SK-N-MC (cell line): ENCODE results near the gene MROH8.

ENCODE experiments used
- DNase-seq: peaks from one replicate; pipeline ENCODE4 v3.0.0-alpha.2; 2011; ENCODE audit warnings: low read depth, low spot score
- H3K27ac ChIP-seq: fragments of 200-600 bp; sonication (generic); 2 replicates; pipeline ENCODE4 v1.5.1; 2016; ENCODE audit warnings: mixed run types
- H3K36me3 ChIP-seq: fragments of 200-600 bp; sonication (generic); 2 replicates; pipeline ENCODE4 v1.6.1; 2017; ENCODE audit warnings: antibody characterized with exemption, low read length, mixed read lengths; ENCODE audit not compliant: insufficient read depth
- H3K4me3 ChIP-seq: fragments of 200-600 bp; sonication (generic); 2 replicates; pipeline ENCODE4 v1.5.1; 2016
- H3K9ac ChIP-seq: fragments of 200-600 bp; sonication (generic); 2 replicates; pipeline ENCODE4 v1.8.0; 2017; ENCODE audit warnings: mixed run types, mixed read lengths; ENCODE audit not compliant: insufficient read length
- H3K9me3 ChIP-seq: fragments of 200-600 bp; sonication (generic); 2 replicates; pipeline ENCODE4 v1.6.1; 2017; ENCODE audit warnings: low read depth, mild to moderate bottlenecking, antibody characterized with exemption, low read length, moderate library complexity, mixed read lengths
- EZH2 ChIP-seq: fragments of 200-600 bp; sonication (generic); IDR thresholded peaks from one replicate; pipeline ENCODE4 v1.6.1; 2017; ENCODE audit warnings: antibody characterized with exemption
- FOXP2 ChIP-seq: optimal IDR thresholded peaks from 2 replicates; pipeline ENCODE3; 2011; ENCODE audit warnings: mild to moderate bottlenecking, moderate library complexity; ENCODE audit not compliant: insufficient read depth; ENCODE audit errors: extremely low read length, control extremely low read depth
- POLR2AphosphoS5 ChIP-seq: IDR thresholded peaks from 2 replicates; pipeline ENCODE4 v1.6.1; 2012; ENCODE audit warnings: mild to moderate bottlenecking, low read depth, low read length, borderline replicate concordance

MROH8 gene

DNA sequence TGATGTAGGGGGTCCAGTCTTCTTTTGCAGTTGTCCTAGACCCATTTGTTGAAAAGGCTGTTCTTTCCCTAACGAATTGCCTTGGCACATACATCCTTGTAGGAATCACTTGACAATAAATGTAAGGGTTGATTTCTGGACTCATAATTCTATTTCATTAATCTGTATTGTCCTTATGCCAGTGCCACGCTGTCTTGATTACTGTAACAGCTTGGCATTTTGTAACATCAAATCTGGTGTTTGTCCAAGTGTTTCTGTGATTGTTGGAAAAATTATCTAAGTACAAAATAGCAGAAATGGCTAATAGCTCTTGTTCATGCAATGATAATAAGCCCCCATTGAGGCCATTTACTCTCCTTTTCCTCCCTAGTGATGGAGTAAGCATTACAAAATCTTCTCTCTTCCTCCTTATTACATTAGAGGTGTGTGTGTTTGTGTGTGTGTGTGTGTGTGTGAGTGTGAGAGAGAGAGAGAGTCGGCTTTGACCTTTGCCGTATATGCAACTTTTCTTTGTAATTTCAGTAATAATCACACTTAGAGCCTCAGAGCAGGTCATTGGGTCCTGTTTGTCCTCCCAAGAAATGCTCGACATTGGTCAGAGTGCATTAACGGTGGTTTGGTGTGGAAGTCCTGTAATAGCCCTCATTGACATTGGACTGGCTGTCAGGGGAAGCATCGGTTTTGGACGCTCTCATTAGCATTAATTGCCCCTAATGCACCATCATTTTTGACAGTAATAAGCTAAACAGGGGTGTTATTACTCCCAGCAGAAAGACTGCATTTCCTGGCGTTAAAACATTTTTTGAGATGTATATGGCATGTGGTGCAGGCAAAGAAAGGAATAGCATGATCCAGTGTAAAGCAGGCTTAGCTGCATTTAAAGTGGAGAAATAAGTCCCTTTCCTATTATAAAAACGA is 40.7 kb upstream of the MROH8 start:
- TF ChIP-seq POLR2AphosphoS5 (no peak), EZH2 (no peak), FOXP2 (no peak)
- peaks cover 59% of the 10 kb centered on the region for H3K36me3 ChIP-seq
- no peaks in the 10 kb centered on the region for H3K9me3 ChIP-seq
- DNase-seq: no peak
- H3K27ac ChIP-seq: no peak overlapping the region
- no peak overlapping the region for H3K9ac ChIP-seq
- no peak overlapping the region for H3K4me3 ChIP-seq

DNA sequence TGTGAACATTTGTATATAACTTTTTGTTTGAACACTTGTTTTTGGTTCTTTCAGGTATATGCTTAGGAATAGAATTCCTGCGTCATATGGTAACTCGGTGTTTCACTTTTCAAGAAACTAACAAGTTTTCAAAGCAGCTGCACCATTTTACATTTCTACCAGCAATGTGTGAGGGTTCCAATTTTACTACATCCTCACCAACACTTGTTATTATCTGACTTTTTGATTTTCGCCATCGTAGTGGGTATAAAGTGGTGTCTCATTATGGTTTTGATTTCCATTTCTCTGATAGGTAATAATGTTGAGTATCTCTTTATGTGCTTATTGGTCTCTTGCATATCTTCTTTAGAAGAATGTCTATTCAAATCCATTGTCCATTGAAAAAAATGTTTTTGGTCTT is 39.6 kb upstream of the MROH8 start:
- H3K9ac ChIP-seq: no peak overlapping the region
- H3K27ac ChIP-seq: no peak overlapping the region
- H3K36me3 ChIP-seq: peaks cover 57% of the 10 kb centered on the region
- H3K4me3 ChIP-seq: no peak overlapping the region
- DNase-seq: no peak
- H3K9me3 ChIP-seq: no peaks in the 10 kb centered on the region
- no peak for TF ChIP-seq POLR2AphosphoS5
- no peak for TF ChIP-seq EZH2
- no peak for TF ChIP-seq FOXP2

DNA sequence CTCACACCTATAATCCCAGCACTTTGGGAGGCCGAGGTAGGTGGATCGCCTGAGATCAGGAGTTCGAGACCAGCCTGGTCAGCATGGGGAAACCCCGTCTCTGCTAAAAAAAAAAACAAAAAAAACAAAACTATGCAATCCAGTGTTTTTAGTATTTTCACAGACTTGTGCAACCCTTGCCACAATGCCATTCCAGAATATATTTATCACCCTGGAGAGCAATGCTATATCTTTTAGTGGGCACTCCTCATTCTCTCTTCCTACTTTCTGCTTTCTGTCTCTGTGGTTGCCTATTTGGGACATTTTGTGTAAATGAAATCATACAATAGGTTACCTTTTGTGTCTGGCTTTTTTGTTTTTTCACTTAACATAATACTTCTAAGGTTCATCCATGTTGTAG is 39.1 kb upstream of the MROH8 start:
- Histone ChIP-seq H3K4me3 (no peak overlapping the region), H3K9me3 (no peaks in the 10 kb centered on the region), H3K36me3 (peaks cover 57% of the 10 kb centered on the region), H3K9ac (no peak overlapping the region), H3K27ac (no peak overlapping the region)
- DNase-seq: no peak
- TF ChIP-seq POLR2AphosphoS5 (no peak), FOXP2 (no peak), EZH2 (no peak)

DNA sequence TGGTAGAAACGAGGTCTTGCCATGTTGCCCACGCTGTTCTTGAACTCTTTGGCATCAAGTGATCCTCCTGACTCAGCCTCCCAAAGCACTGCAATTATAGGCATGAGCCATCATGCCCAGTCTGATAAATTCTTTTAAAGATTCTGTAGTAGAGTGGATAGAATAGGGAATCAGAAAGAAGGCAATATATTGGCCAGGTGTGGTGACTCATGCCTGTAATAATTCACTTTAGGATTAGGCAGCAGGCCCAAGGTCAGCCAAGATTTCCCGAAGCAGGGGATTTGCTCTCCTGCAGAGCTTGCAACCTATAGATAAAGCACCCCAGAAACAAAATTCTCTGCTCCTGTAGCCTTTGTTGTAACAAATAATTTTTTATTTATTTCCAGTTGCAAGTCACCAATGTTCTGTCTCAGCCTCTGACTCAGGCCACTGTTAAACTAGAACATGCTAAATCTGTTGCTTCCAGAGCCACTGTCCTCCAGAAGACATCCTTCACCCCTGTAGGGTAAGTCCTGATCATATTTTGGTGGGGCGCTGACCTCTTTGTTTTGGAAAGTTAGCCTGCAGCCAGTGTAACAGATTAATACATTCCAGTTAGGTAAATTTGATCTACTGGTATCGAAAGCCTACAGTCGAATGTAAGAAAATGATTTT is 30.4 kb upstream of the MROH8 start:
- DNase-seq: no peak
- TF ChIP-seq EZH2 (no peak), FOXP2 (no peak), POLR2AphosphoS5 (no peak)
- no peak overlapping the region for H3K4me3 ChIP-seq
- H3K27ac ChIP-seq: no peak overlapping the region
- no peak overlapping the region for H3K9ac ChIP-seq
- peaks cover 78% of the 10 kb centered on the region for H3K36me3 ChIP-seq
- no peaks in the 10 kb centered on the region for H3K9me3 ChIP-seq

DNA sequence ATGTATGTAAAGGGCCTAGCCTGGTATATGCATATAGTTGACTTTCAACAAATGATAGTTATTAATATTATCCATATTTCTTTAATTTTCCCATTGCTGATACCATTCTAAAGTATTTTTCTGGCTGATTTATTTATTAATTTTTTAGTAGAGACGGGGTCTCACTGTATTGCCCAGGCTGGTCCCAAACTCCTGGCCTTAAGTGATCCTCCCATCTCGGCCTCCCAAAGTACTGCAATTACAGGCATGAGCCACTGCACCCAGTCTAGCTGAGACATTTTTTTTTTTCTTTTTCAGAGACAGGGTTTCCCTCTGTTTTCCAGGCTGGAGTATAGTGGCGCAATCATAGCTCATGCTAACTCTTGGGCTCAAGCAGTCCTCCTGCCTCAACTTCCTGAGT is 29.8 kb upstream of the MROH8 start:
- no peak for DNase-seq
- peaks cover 78% of the 10 kb centered on the region for H3K36me3 ChIP-seq
- TF ChIP-seq EZH2: no peak
- TF ChIP-seq FOXP2: no peak
- TF ChIP-seq POLR2AphosphoS5: no peak
- H3K9me3 ChIP-seq: no peaks in the 10 kb centered on the region
- no peak overlapping the region for H3K4me3 ChIP-seq
- H3K27ac ChIP-seq: no peak overlapping the region
- H3K9ac ChIP-seq: no peak overlapping the region

DNA sequence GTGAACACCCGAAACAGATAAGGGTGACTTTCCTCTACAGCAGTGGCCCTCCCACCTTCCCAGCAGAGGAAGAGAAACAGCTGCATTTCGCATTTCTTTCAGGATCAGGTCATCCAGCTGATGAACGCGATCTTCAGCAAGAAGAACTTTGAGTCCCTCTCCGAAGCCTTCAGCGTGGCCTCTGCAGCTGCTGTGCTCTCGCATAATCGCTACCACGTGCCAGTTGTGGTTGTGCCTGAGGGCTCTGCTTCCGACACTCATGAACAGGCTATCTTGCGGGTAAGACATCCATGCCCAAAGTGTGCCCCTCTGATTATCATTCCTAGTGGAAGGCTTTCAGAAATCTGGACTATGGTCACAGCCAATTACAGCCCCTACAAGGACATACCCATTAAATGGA is 27.8 kb upstream of the MROH8 start:
- Histone ChIP-seq H3K9me3 (no peaks in the 10 kb centered on the region), H3K4me3 (no peak overlapping the region), H3K36me3 (peaks cover 78% of the 10 kb centered on the region), H3K9ac (no peak overlapping the region), H3K27ac (no peak overlapping the region)
- no peak for DNase-seq
- TF ChIP-seq EZH2 (no peak), POLR2AphosphoS5 (no peak), FOXP2 (no peak)

DNA sequence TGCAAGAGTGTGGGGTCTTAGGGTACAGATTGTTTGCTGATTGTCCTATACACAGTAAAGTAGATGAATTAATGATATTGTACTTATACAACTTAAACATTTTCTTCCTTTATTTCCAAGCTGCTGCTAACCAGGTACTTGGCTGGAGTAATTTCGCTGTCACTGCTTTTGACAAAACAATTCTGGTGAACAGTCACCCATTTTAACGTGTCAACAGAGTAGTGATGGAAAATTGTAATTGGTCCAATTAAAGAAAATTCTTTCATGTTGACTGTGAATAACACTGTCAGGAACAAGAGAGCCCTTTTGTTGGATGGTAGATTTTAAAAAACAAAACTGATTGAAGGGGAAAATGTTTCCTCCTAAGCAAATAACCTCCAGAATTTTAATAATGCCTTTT is 26.4 kb upstream of the MROH8 start:
- no peak for DNase-seq
- Histone ChIP-seq H3K36me3 (peaks cover 86% of the 10 kb centered on the region), H3K27ac (no peak overlapping the region), H3K9ac (no peak overlapping the region), H3K4me3 (no peak overlapping the region), H3K9me3 (no peaks in the 10 kb centered on the region)
- TF ChIP-seq POLR2AphosphoS5 (no peak), EZH2 (no peak), FOXP2 (no peak)

DNA sequence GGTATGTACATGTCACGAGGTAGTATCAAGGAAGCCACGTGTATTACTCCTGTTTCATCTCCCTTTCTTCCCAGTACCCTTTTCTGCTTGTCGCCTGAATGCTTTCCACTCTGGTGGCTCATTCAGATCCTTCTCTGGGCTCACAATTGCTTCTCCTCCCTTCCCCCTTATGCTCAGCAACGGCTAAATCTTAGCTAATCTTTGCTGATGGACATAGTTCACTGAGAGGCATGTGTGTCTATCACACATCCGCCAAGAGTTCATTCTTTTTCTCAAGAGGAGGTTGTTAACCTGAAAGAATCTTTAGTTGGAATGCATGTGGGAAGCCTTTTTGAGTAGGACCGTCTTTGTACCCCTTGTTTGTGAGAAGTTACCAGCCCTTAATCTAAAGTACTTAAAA is 25.8 kb upstream of the MROH8 start:
- Histone ChIP-seq H3K4me3 (no peak overlapping the region), H3K27ac (no peak overlapping the region), H3K36me3 (peaks cover 92% of the 10 kb centered on the region), H3K9me3 (no peaks in the 10 kb centered on the region), H3K9ac (no peak overlapping the region)
- DNase-seq: no peak
- no peak for TF ChIP-seq EZH2
- no peak for TF ChIP-seq FOXP2
- TF ChIP-seq POLR2AphosphoS5: no peak
